HG03060 (cell line): ENCODE data around the gene DAB1.

Source experiments
- ATAC-seq: cut with Tn5 transposase; IDR thresholded peaks from one replicate; pipeline ENCODE4 v1.9.1; 2021; ENCODE audit warnings: low read depth, moderate number of reproducible peaks; ENCODE audit not compliant: unreplicated experiment

DAB1 gene

GRCh38 chr1:57007948-57008347 lies 415.9 kb downstream of the DAB1 start:
- no peak for ATAC-seq

GRCh38 chr1:57007472-57007871 lies 416.4 kb downstream of the DAB1 start:
- ATAC-seq = no peak

- ATAC-seq = no peak
These were observed 420.3 kb downstream of the DAB1 start for GRCh38 chr1:57003398-57004139.

GRCh38 chr1:56995414-56996100 lies 428.3 kb downstream of the DAB1 start:
- no peak for ATAC-seq

- no peak for ATAC-seq
These were observed 430.4 kb downstream of the DAB1 start for GRCh38 chr1:56993475-56993874.

GRCh38 chr1:56992318-56993125 lies 431.3 kb downstream of the DAB1 start:
- no peak for ATAC-seq

GRCh38 chr1:56991576-56991975 lies 432.3 kb downstream of the DAB1 start:
- ATAC-seq = no peak

GRCh38 chr1:56986397-56986796 lies 437.5 kb downstream of the DAB1 start:
- no peak for ATAC-seq

GRCh38 chr1:56985857-56986256 lies 438.0 kb downstream of the DAB1 start:
- no peak for ATAC-seq

- ATAC-seq = no peak
These were observed 440.4 kb downstream of the DAB1 start for GRCh38 chr1:56983484-56983883.

GRCh38 chr1:56979986-56980755 lies 443.7 kb downstream of the DAB1 start:
- ATAC-seq = no peak

- no peak for ATAC-seq
These were observed 445.0 kb downstream of the DAB1 start for GRCh38 chr1:56978819-56979218.

GRCh38 chr1:56977910-56978309 lies 445.9 kb downstream of the DAB1 start:
- ATAC-seq = no peak

- ATAC-seq = no peak
These were observed 448.4 kb downstream of the DAB1 start for GRCh38 chr1:56975446-56975845.

- ATAC-seq = no peak
These were observed 449.7 kb downstream of the DAB1 start for GRCh38 chr1:56973923-56974742.

- no peak for ATAC-seq
These were observed 450.9 kb downstream of the DAB1 start for GRCh38 chr1:56972976-56973375.

GRCh38 chr1:56970280-56970679 lies 453.6 kb downstream of the DAB1 start:
- no peak for ATAC-seq

- ATAC-seq = no peak
These were observed 454.9 kb downstream of the DAB1 start for GRCh38 chr1:56968878-56969495.
